Uterus (tissue), 2 donors: Measurements from ENCODE around the gene PRR20A.

Experiments
- POLR2A ChIP-seq, 2 donors: fragments of 450-650 bp; IDR thresholded peaks; one replicate each; pipeline ENCODE4 v1.6.1; 2016; ENCODE audit warnings: antibody characterized with exemption in 2 of 2, mild to moderate bottlenecking in 1 of 2, moderate library complexity in 1 of 2
- TF ChIP-seq, protein P1 (sequence below), 4 experiments: fragments of 200-600 bp in 2 of 4; fragments of 450-650 bp in 2 of 4; sonication (generic) in 2 of 4; IDR thresholded peaks; one replicate each; pipeline ENCODE4 v1.5.1; 2016 to 2019; ENCODE audit warnings: antibody characterized with exemption in 4 of 4, mild to moderate bottlenecking in 2 of 4, moderate library complexity in 1 of 4

DNA sequence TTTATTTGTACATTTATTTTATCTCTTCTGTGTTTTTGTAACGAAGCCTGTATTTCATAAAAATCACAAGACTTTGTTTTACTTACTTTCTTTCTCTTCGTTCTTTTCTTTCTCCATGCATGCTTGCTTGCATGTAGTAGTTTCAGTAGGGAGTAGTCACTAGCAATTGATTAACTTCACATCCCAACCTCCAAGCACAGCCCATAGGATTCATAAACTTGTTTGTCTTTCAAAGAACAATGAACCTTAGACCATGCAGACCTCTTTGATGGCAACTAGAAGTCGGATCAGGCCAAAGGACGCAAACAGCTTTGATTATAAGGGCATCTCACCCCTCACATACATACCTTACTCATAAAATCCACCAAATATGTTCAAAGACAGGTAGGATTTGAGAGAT, 3.1 kb upstream of the PRR20A start:
- TF ChIP-seq, protein P1, sequence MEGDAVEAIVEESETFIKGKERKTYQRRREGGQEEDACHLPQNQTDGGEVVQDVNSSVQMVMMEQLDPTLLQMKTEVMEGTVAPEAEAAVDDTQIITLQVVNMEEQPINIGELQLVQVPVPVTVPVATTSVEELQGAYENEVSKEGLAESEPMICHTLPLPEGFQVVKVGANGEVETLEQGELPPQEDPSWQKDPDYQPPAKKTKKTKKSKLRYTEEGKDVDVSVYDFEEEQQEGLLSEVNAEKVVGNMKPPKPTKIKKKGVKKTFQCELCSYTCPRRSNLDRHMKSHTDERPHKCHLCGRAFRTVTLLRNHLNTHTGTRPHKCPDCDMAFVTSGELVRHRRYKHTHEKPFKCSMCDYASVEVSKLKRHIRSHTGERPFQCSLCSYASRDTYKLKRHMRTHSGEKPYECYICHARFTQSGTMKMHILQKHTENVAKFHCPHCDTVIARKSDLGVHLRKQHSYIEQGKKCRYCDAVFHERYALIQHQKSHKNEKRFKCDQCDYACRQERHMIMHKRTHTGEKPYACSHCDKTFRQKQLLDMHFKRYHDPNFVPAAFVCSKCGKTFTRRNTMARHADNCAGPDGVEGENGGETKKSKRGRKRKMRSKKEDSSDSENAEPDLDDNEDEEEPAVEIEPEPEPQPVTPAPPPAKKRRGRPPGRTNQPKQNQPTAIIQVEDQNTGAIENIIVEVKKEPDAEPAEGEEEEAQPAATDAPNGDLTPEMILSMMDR (IDR thresholded peaks at IDR 0.05): no peak
- TF ChIP-seq POLR2A (IDR thresholded peaks at IDR 0.05): no peak
